ENCODE results near the gene DNAAF2.

DNA sequence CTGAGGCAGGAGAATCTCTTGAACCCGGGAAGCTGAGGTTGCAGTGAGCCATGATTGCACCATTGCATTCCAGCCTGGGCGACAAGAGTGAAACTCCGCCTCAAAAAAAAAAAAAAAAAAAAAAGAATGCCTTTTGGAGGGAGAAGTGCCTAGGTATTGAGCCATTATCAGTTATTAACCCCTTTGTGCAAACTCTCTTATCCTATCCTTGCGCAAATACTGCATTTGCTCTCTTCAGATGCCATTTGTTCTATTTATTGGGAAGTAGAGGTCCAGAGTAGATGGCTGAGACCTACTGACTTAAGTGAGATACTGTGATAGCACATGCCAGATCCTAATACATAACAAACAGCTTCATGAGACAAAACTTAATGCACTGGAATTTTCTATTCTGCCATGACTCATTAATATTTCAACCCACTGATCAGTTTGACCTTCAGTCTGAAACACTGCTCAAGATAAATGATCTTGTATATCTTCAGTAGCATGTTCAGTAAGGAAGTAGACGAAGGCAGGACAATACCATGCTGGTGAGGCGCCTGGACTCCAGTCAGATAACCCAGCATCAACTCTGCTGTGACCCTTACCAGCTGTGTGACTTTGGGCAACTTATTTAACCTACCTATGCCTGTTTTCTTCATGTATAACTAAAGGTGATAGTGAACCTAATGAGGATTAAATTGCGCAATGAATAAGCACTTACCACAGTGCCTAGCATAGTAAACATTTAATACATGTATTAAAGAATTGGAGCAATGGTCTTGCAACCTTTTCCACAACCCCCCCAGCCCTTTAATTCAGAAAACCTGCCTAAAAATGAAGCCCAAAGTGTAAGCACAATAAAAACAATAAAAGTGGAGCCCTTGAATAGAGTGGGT, 5.7 kb upstream of the DNAAF2 start:
- TF ChIP-seq, protein P1, sequence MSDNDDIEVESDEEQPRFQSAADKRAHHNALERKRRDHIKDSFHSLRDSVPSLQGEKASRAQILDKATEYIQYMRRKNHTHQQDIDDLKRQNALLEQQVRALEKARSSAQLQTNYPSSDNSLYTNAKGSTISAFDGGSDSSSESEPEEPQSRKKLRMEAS (IDR thresholded peaks at IDR 0.05; ENCODE audit: low read depth) = no peak
- TF ChIP-seq, protein P2, sequence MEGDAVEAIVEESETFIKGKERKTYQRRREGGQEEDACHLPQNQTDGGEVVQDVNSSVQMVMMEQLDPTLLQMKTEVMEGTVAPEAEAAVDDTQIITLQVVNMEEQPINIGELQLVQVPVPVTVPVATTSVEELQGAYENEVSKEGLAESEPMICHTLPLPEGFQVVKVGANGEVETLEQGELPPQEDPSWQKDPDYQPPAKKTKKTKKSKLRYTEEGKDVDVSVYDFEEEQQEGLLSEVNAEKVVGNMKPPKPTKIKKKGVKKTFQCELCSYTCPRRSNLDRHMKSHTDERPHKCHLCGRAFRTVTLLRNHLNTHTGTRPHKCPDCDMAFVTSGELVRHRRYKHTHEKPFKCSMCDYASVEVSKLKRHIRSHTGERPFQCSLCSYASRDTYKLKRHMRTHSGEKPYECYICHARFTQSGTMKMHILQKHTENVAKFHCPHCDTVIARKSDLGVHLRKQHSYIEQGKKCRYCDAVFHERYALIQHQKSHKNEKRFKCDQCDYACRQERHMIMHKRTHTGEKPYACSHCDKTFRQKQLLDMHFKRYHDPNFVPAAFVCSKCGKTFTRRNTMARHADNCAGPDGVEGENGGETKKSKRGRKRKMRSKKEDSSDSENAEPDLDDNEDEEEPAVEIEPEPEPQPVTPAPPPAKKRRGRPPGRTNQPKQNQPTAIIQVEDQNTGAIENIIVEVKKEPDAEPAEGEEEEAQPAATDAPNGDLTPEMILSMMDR (IDR thresholded peaks at IDR 0.05) = no peak
- TF ChIP-seq SMC3 (IDR thresholded peaks at IDR 0.05; ENCODE audit: low read depth, low read length) (no peak), RAD21 (IDR thresholded peaks at IDR 0.05; ENCODE audit: low read length) (no peak), FOSL2 (IDR thresholded peaks at IDR 0.05; ENCODE audit: borderline replicate concordance, low read depth) (no peak), POLR2AphosphoS5 (IDR thresholded peaks at IDR 0.05; ENCODE audit: low read depth, low read length) (no peak), NFIC (IDR thresholded peaks at IDR 0.05; ENCODE audit: borderline replicate concordance) (no peak)
- TF ChIP-seq, protein P3, sequence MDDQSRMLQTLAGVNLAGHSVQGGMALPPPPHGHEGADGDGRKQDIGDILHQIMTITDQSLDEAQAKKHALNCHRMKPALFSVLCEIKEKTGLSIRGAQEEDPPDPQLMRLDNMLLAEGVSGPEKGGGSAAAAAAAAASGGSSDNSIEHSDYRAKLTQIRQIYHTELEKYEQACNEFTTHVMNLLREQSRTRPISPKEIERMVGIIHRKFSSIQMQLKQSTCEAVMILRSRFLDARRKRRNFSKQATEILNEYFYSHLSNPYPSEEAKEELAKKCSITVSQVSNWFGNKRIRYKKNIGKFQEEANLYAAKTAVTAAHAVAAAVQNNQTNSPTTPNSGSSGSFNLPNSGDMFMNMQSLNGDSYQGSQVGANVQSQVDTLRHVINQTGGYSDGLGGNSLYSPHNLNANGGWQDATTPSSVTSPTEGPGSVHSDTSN (IDR thresholded peaks at IDR 0.05) = no peak
- TF ChIP-seq, protein P4, sequence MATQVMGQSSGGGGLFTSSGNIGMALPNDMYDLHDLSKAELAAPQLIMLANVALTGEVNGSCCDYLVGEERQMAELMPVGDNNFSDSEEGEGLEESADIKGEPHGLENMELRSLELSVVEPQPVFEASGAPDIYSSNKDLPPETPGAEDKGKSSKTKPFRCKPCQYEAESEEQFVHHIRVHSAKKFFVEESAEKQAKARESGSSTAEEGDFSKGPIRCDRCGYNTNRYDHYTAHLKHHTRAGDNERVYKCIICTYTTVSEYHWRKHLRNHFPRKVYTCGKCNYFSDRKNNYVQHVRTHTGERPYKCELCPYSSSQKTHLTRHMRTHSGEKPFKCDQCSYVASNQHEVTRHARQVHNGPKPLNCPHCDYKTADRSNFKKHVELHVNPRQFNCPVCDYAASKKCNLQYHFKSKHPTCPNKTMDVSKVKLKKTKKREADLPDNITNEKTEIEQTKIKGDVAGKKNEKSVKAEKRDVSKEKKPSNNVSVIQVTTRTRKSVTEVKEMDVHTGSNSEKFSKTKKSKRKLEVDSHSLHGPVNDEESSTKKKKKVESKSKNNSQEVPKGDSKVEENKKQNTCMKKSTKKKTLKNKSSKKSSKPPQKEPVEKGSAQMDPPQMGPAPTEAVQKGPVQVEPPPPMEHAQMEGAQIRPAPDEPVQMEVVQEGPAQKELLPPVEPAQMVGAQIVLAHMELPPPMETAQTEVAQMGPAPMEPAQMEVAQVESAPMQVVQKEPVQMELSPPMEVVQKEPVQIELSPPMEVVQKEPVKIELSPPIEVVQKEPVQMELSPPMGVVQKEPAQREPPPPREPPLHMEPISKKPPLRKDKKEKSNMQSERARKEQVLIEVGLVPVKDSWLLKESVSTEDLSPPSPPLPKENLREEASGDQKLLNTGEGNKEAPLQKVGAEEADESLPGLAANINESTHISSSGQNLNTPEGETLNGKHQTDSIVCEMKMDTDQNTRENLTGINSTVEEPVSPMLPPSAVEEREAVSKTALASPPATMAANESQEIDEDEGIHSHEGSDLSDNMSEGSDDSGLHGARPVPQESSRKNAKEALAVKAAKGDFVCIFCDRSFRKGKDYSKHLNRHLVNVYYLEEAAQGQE (IDR thresholded peaks at IDR 0.05; ENCODE audit: low read depth, low read length) = no peak
